Measurements from ENCODE around the gene THEM5. TPM values are rescaled to one million over a fixed set of nuclear protein-coding genes. Genes with fewer than 3 reads are reported as not detected.
"Not testable (repeated sequence)": the region's sequence is repeated elsewhere in the genome, so short reads cannot be mapped to it uniquely, and the experiment has no call there.

THEM5 gene
- total RNA-seq, 2 experiments from 2014 or later, result not detected

DNA sequence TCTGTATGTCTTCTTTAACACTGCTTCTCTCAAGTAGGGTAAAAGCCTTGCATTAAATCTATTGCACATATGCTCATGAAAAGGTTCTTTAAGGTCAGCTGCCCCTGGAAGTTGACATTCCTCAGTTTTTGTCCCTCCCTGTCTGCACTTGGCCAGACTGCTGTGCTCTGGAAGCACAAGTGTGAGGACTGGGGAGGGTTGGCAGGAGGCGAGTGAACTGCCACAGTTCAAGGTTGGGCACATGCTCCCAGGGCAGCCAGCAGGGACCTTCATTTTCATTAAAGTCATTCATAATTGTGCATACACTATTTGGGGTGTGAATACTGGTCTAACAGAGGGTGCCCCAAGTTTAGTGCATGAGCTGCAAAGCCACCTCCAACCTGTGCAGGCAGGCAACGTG, 10.9 kb upstream of the THEM5 start:
- H3K4me3 Mint-ChIP-seq, result no peak overlapping the region
- intact Hi-C loops (cut with micrococcal nuclease), result no loop called here
- H3K36me3 Mint-ChIP-seq (ENCODE audit: low read depth), result no peaks in the 10 kb centered on the region
- H3K9me3 Mint-ChIP-seq, result no peaks in the 10 kb centered on the region
- peaks cover 10% of the 10 kb centered on the region for H3K4me1 Mint-ChIP-seq (ENCODE audit: low read depth)
- CTCF ChIA-PET, result no interaction called here
- peaks cover 5% of the 10 kb centered on the region for H3K27me3 Mint-ChIP-seq (ENCODE audit: low read depth)
- DNase-seq, result no peak
- H3K27ac Mint-ChIP-seq, result no peak overlapping the region

DNA sequence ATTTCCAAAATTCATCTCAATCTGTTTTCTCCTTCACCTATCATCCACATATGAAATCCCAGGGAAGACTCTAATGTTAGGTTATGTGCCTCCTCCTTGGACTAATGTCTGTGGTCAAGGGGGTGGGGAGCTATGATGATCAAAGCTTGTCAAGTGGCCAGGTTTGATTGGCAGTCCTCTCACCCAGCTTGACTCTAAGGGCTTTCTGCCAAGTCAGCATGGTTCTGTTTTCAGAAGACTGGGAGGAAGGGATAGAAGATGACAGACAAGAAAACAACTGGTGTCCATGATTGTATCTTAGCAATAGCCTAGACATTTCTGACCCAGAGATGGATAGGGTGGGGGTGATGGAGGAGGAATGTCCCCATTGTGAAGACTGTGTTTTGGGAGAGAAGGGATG, 9.1 kb upstream of the THEM5 start:
- Mint-ChIP-seq H3K9me3 (no peaks in the 10 kb centered on the region), H3K27me3 (ENCODE audit: low read depth) (peaks cover 5% of the 10 kb centered on the region), H3K4me1 (ENCODE audit: low read depth) (peaks cover 2% of the 10 kb centered on the region), H3K27ac (no peak overlapping the region), H3K4me3 (no peak overlapping the region), H3K36me3 (ENCODE audit: low read depth) (no peaks in the 10 kb centered on the region)
- intact Hi-C loops (cut with micrococcal nuclease), result no loop called here
- CTCF ChIA-PET, result no interaction called here
- DNase-seq, result no peak

DNA sequence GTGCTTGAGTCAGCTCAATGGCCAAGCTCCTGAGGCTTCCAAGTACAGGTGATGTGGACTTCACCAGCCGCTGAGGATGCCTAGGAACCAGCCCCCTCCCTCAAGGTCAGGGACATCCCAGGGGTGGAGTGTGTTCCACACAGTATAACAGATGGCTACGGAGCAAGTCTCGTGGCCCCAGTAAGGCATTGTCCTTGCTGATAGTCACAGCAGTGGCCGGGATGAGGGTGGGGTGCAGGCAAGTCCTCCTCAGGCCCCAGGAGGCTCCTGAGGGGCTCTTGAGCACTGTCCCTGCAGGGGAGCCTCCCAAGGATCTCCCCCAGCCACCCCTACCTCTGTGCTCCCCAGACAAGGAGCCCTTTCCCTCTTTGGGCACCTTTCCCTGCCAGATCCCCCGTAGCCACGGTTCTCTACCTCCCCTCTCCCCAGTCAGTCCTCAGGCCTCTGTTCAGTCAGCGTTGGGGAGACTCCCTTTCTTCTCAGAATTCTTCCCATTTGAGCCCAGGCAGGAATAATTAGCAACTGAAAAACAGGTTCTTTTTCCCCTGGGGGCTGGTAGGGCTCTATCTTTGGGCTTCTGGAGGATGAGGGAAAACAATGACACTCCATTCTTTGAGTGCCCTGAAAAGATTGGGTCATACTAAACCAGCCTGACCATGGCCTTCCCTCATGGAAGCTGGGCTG, 7.1 kb upstream of the THEM5 start:
- intact Hi-C loops (cut with micrococcal nuclease), result no loop called here
- no peaks in the 10 kb centered on the region for H3K36me3 Mint-ChIP-seq (ENCODE audit: low read depth)
- CTCF ChIA-PET, result no interaction called here
- no peak overlapping the region for H3K4me3 Mint-ChIP-seq
- H3K4me1 Mint-ChIP-seq (ENCODE audit: low read depth), result no peaks in the 10 kb centered on the region
- no peak overlapping the region for H3K27ac Mint-ChIP-seq
- H3K27me3 Mint-ChIP-seq (ENCODE audit: low read depth), result peaks cover 5% of the 10 kb centered on the region
- H3K9me3 Mint-ChIP-seq, result no peaks in the 10 kb centered on the region
- no peak for DNase-seq

DNA sequence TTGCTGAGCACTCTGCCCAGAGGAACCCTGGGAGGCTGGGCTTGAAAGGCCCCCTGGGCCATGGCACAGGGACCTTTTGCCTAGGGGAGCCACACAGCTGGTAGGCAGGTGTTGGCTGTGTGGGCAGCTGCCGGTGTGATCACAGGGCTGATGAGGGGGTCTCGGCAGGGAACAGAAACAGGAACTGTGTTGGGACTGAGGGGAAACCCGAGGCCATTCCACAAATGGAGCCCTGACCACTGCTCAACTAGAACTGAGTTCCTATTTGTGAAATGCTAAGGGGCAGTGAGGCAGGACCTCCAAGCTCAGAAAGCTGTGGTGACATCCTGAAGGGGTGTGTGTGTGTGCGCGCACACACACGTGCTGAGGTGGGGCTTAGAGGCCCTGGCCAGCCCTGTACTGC, 6.4 kb upstream of the THEM5 start:
- no peak overlapping the region for H3K4me3 Mint-ChIP-seq
- intact Hi-C loops (cut with micrococcal nuclease), result no loop called here
- CTCF ChIA-PET, result interaction anchor here (1.1 kb wide), 1 partner anchor 12 kb away, joined by 3 read pairs; no protein-coding TSS in a partner anchor
- no peak for DNase-seq
- H3K27me3 Mint-ChIP-seq (ENCODE audit: low read depth), result peaks cover 5% of the 10 kb centered on the region
- no peaks in the 10 kb centered on the region for H3K9me3 Mint-ChIP-seq
- H3K4me1 Mint-ChIP-seq (ENCODE audit: low read depth), result no peaks in the 10 kb centered on the region
- no peaks in the 10 kb centered on the region for H3K36me3 Mint-ChIP-seq (ENCODE audit: low read depth)
- no peak overlapping the region for H3K27ac Mint-ChIP-seq

DNA sequence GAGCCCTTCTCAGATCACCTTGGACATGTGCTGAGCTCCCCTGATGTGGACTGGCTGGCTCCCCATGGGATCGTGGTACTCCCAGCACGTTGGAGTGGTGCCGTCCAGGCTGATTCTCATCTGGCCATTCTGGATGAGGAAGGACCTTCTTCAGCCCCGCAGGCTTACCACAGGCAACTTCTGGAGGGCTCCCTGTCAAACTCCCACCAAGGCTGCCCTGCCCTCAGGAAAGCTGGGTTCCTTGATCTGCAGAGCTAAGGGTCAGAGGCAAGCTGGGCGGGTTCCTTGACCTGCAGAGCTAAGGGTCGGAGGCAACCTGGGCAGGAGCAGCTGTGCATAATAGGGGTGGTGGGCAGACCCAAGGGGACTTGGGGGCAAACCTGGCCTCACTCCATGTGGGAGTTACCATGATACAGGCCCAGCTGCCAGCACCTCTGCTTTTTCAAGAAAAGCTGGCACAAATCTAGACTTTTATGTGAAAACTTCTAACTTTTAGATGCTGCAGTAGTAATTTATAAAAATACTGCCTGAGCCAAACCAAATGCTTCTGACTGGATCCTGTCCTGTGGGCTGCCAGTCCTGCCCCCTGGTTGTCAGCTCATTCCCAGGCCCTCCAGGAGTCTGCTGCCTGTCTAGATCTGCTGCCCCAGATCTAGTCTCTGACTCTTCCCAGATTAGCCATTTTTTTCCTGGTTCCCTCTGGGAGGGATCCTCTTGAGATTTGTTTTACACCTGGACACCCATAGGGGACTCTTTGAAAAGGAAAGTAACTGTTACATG, 5.6 kb upstream of the THEM5 start:
- H3K9me3 Mint-ChIP-seq, result no peaks in the 10 kb centered on the region
- H3K36me3 Mint-ChIP-seq (ENCODE audit: low read depth), result no peaks in the 10 kb centered on the region
- no peak for DNase-seq
- no peak overlapping the region for H3K27ac Mint-ChIP-seq
- H3K27me3 Mint-ChIP-seq (ENCODE audit: low read depth), result peaks cover 5% of the 10 kb centered on the region
- no peaks in the 10 kb centered on the region for H3K4me1 Mint-ChIP-seq (ENCODE audit: low read depth)
- intact Hi-C loops (cut with micrococcal nuclease), result no loop called here
- H3K4me3 Mint-ChIP-seq, result no peak overlapping the region
- CTCF ChIA-PET, result interaction anchor here (0.6 to 1.1 kb wide), 2 partner anchors 11 to 279 kb away, joined by 3 read pairs; no protein-coding TSS in a partner anchor

DNA sequence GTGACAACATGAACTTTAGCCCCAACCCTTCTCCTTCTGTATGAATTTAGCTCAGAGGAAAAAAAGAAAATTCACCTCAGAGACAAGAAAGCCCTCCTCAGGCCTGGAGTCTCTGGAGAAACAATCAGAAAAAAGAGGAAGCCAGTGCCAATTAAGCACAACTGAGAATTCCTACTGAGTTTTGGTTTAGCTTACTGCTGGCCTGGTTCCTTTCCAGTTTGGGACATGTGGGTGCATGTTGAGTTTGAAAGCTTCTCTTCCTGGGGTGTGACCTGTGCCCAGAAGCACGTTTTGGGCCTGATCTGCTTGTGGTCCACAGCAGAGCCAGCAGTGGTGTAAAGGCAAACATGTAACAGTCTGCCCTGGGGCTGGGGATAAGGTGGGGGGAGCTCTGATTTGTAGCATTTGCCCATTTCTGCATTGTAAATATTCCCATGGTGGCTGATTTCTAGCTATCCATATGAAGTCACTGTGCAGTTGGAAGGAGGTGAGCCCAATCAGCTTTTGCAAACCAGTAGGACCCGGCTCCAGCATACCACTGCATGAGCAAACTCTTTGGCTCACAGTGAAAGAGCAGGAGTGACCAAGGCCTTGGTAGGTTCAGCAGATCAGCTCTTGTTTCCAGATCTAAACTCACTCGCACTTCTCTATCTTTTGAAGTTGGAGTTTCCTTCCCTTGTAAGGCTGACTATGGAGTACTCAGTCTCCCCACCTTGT, 4.7 kb upstream of the THEM5 start:
- H3K27me3 Mint-ChIP-seq (ENCODE audit: low read depth), result peaks cover 5% of the 10 kb centered on the region
- CTCF ChIA-PET, result interaction anchor here (0.6 to 1.1 kb wide), 3 partner anchors 18 to 278 kb away, joined by 3 read pairs; no protein-coding TSS in a partner anchor
- H3K9me3 Mint-ChIP-seq, result no peaks in the 10 kb centered on the region

DNA sequence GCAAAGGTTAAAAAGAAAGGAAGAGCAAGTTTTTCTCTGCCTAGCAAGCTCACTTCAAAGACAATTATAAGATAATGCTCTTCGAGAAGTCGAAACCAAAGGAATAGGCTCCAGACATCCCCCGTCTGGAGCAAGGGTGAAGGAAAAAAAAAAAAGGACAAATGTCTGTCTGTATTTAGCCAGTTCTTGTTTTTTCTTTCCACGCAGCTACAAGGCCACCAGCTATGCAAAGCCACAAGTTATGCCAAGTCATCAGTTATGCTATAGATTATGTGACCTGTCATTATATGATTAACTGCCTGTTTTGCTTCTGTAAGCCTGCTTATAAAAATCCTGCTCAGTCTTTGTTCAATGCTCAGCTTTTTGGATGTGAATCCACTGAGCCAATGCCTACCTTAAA, 2.4 kb upstream of the THEM5 start:
- Mint-ChIP-seq H3K4me3 (no peak overlapping the region), H3K27ac (no peak overlapping the region), H3K4me1 (ENCODE audit: low read depth) (no peaks in the 10 kb centered on the region), H3K36me3 (ENCODE audit: low read depth) (no peaks in the 10 kb centered on the region), H3K27me3 (ENCODE audit: low read depth) (no peaks in the 10 kb centered on the region), H3K9me3 (no peaks in the 10 kb centered on the region)
- intact Hi-C loops (cut with micrococcal nuclease), result no loop called here
- CTCF ChIA-PET, result interaction anchor here (0.6 to 1.1 kb wide), 2 partner anchors 10 to 14 kb away, joined by 3 to 4 read pairs; no protein-coding TSS in a partner anchor
- DNase-seq, result no peak

More for the DNA sequence above, 4.7 kb upstream of the THEM5 start:
- no peak overlapping the region for H3K27ac Mint-ChIP-seq
- no peaks in the 10 kb centered on the region for H3K36me3 Mint-ChIP-seq (ENCODE audit: low read depth)
- H3K4me1 Mint-ChIP-seq (ENCODE audit: low read depth), result no peaks in the 10 kb centered on the region
- intact Hi-C loops (cut with micrococcal nuclease), result no loop called here
- DNase-seq, result no peak
- no peak overlapping the region for H3K4me3 Mint-ChIP-seq

DNA sequence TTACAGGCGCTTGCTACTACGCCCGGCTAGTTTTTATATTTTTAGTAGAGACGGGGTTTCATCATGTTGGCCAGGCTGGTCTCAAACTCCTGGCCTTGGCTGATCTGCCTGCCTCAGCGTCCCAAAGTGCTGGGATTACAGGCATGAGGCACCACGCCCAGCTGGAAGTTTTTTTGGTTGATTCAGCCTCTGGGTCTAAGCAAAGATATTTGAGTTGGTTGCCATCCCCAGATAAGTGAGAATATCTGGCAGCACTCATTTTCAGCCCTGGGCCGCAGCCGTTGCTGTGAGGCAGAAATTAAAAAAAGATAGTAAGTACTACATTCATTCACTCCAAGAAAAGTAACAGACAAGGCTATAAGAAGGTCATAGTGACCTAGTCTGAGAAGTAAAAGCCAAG, 2.0 kb upstream of the THEM5 start:
- CTCF ChIA-PET, result interaction anchor here (1.1 kb wide), 1 partner anchor 10 kb away, joined by 3 read pairs; no protein-coding TSS in a partner anchor
- not testable (repeated sequence) for H3K27me3 Mint-ChIP-seq (ENCODE audit: low read depth); H3K36me3 Mint-ChIP-seq (ENCODE audit: low read depth)

DNA sequence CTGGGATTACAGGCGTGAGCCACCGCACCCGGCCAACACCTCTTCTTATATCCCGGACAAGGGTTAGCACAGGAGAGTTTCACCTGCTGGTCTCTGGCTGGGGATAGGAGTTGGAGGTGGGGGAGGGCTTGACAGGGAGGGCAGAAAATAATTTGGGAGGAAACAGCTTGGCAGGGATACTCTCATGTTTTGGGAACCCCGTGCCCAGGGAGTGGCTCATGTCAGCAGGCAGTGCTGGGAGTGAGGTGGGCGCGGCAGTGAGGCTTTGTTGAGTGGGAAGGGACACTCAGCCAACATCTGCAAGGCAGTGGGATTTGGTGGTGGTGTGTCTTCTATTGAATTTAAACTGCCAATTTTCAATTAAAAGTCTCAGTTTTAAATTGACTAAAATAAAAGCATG, 1.1 kb upstream of the THEM5 start:
- DNase-seq, result no peak
- Mint-ChIP-seq H3K9me3 (no peaks in the 10 kb centered on the region), H3K36me3 (ENCODE audit: low read depth) (no peaks in the 10 kb centered on the region), H3K27ac (no peak overlapping the region), H3K27me3 (ENCODE audit: low read depth) (no peaks in the 10 kb centered on the region), H3K4me1 (ENCODE audit: low read depth) (peaks cover under 1% of the 10 kb centered on the region), H3K4me3 (no peak overlapping the region)
- intact Hi-C loops (cut with micrococcal nuclease), result no loop called here
- CTCF ChIA-PET, result no interaction called here

More for the DNA sequence above, 2.0 kb upstream of the THEM5 start:
- intact Hi-C loops (cut with micrococcal nuclease); H3K4me1 Mint-ChIP-seq (ENCODE audit: low read depth); DNase-seq; H3K9me3 Mint-ChIP-seq; H3K4me3 Mint-ChIP-seq; H3K27ac Mint-ChIP-seq: not testable (repeated sequence)

DNA sequence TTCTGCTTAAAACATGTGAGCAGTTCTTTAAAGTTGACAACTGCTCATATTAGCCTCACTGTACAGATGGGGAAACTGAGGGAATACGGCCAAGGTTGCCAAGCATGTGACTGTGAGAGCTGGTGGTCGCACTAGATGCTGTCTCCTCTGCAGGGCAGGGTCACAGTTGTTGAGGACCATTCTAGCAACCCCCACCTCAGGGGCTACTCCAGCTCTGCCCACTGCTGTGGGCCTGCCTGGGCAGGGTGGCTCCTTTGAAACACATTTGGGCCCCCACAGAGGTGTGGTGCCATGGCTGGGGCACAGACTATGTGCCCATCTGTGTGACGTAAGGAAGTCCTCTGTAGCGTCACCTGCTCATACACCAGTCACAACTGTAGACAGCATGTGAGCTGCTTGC, 779 bp downstream of the THEM5 start:
- Mint-ChIP-seq H3K27me3 (ENCODE audit: low read depth) (no peaks in the 10 kb centered on the region), H3K4me3 (no peak overlapping the region), H3K36me3 (ENCODE audit: low read depth) (no peaks in the 10 kb centered on the region), H3K4me1 (ENCODE audit: low read depth) (peaks cover 15% of the 10 kb centered on the region), H3K27ac (no peak overlapping the region), H3K9me3 (no peaks in the 10 kb centered on the region)
- intact Hi-C loops (cut with micrococcal nuclease), result no loop called here
- DNase-seq, result no peak
- CTCF ChIA-PET, result interaction anchor here (0.6 kb wide), 1 partner anchor 414 kb away, joined by 4 read pairs; no protein-coding TSS in a partner anchor

DNA sequence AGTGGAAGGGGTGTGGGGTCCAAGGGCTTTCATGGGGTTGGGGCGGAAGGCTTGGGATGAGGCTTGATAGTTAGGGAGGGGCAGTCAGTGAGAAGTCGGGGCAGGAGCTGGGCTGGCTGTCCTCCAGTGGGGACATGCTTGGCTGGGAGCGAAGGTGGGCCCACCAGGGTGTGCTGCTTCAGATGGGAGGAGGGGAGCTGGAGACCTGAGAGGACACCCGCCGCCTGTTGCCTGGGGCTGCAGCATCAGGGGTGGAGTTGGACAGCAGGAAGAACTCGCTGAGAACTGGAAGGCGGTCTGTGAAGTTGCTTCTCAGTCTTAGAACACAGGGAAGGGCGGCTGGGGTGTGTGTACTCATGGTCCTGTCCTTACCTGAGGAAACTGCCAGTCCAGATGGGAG, 1.6 kb downstream of the THEM5 start:
- CTCF ChIA-PET, result no interaction called here
- H3K27ac Mint-ChIP-seq, result no peak overlapping the region

DNA sequence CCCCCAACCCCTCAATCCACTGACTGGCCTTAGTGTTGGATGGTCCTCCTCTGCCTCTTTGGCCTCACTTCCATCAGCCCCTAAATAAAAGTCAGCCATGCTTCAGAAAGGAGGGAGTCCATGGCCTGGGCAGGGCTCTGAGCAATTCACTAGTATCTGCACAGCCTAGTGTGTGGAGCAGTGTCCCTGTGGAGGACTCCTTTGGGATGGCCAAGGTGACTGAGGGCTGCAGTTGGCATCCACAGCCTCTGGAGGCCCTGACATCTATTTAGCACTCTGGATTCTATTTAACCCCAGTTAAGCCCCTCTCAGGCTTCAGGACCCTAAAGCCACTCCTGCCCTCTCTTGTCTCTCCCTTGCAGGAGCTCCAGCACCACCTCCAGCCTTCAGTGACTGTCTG, 3.6 kb downstream of the THEM5 start:
- Mint-ChIP-seq H3K4me3 (no peak overlapping the region), H3K36me3 (ENCODE audit: low read depth) (peaks cover 9% of the 10 kb centered on the region), H3K27ac (no peak overlapping the region), H3K4me1 (ENCODE audit: low read depth) (peaks cover 26% of the 10 kb centered on the region), H3K9me3 (no peaks in the 10 kb centered on the region), H3K27me3 (ENCODE audit: low read depth) (no peaks in the 10 kb centered on the region)
- intact Hi-C loops (cut with micrococcal nuclease), result loop anchor here (5.0 kb wide), 1 partner anchor 32 kb away; no protein-coding TSS in a partner anchor
- no peak for DNase-seq
- CTCF ChIA-PET, result interaction anchor here (1.2 kb wide), 1 partner anchor 10 kb away, joined by 3 read pairs; the partner anchor contains the start of gene C2CD4D

More for the DNA sequence above, 1.6 kb downstream of the THEM5 start:
- Mint-ChIP-seq H3K9me3 (no peaks in the 10 kb centered on the region), H3K36me3 (ENCODE audit: low read depth) (no peaks in the 10 kb centered on the region), H3K4me3 (no peak overlapping the region), H3K27me3 (ENCODE audit: low read depth) (no peaks in the 10 kb centered on the region), H3K4me1 (ENCODE audit: low read depth) (peaks cover 16% of the 10 kb centered on the region)
- no peak for DNase-seq
- intact Hi-C loops (cut with micrococcal nuclease), result no loop called here
